ENCODE measurements around the gene PYGB.

The PYGB gene

DNA sequence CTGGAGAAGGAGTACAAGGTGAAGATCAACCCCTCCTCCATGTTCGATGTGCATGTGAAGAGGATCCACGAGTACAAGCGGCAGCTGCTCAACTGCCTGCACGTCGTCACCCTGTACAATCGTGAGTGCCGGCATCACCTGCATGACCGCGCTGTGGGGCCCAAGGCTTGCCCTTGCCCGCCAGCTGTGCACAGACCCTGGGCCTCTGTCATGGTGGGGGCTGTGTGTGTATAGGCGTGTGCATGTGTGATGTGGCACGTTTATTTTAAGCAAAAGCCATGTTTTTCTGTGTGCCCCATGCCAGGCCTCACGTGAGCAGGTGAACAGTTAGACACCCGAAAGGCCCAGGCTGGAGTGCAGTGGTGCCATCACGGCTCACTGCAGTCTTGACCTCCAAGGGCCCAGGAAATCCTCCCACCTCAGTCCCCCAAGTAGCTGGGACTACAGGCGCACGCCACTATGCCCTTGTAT, 36.3 kb downstream of the PYGB start:
- Histone ChIP-seq H3K27ac (no peak overlapping the region), H4K20me1 (peaks cover 82% of the 10 kb centered on the region)
- TF ChIP-seq Cebpa-rat (IDR thresholded peaks at IDR 0.05), result no peak

DNA sequence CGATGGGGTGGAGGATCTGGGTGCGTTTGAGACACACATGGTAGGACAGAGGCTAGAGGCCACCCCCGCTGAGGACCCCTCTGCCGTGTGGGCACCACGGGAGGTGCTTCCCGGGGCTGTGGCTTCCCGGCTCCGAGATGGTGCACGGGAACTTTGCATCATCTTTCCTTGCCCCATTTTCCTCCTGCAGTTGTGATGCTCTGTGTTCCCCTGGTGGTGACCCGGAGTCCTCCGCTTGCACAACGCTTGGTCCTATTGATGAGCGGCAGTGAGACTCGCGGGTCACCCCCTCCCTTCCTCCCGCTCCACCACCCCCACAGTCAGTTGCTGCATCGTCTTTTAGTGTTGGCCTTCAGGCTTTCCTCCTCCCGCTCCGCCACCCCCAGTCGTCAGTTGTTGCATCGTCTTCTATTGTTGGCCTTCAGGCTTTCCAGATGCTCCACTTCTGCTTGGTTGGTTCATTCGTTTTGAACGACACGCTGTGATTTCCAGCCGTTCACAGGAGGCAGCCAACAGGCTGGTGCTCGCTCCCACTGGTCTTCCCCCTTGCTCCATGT, 37.3 kb downstream of the PYGB start:
- peaks cover 72% of the 10 kb centered on the region for H3K36me3 ChIP-seq
- no peak overlapping the region for H3K27ac ChIP-seq
- H3K4me2 ChIP-seq, result no peak overlapping the region
- peaks cover 72% of the 10 kb centered on the region for H4K20me1 ChIP-seq
- H3K9me3 ChIP-seq, result no peaks in the 10 kb centered on the region
- peaks cover 67% of the 10 kb centered on the region for H3K4me1 ChIP-seq
- H3K27me3 ChIP-seq, result no peaks in the 10 kb centered on the region
- H3K9ac ChIP-seq, result no peak overlapping the region
- H3K4me3 ChIP-seq, result no peak overlapping the region
- no peak for TF ChIP-seq Cebpa-rat (IDR thresholded peaks at IDR 0.05)

More for the DNA sequence above, 36.3 kb downstream of the PYGB start:
- Histone ChIP-seq H3K9me3 (no peaks in the 10 kb centered on the region), H3K36me3 (peaks cover 70% of the 10 kb centered on the region), H3K4me3 (no peak overlapping the region), H3K4me2 (peak overlapping the region; percentile 89), H3K27me3 (no peaks in the 10 kb centered on the region), H3K9ac (no peak overlapping the region), H3K4me1 (peaks cover 71% of the 10 kb centered on the region)

DNA sequence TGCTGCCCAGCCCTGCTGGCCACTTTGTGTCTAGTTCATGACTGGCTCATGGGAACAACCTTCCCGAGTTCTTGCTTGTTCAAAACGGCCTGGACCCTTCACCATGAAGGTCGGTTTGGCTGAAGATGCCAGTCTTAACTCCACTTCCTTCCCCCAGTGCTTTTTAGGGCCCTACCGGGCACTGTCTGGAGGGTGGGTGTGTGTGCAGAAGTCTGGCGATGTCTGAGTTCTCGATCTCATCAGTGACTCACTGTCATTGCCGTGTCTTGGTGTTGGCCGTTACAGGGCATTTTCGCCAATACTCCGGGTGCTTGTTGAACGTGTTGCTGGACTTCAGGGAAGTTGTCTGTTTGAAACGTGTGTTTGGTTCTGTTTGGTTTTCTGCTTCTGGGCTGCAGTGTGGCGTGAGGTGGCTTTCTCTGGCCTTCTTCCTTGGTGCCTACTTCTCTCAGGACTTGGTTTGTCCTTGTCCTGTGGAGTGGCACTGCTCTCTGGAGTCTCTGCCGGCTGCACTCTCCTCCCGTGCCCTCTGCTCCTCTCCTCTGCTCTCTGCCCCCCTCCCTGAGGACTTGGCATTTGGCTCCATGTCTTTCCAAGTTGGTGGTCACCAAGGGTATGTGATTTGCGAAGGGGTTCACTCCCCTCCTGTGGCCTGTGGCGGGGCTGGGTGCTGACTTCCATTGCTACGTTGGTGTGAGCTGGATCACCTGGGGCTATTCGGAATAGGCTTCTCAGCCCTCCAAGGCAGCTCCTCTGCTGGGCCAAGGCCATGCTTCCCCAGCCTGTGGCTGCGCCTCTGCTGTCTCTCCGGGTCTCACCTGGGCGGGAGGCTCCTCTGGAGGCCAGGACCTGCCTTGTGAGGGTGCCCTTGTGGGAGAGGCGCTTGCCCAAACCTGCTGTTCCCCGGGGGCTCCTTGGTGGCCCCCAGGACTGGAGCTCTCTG, 38.2 kb downstream of the PYGB start:
- no peak overlapping the region for H3K4me3 ChIP-seq
- peaks cover 59% of the 10 kb centered on the region for H3K4me1 ChIP-seq
- H3K9ac ChIP-seq, result no peak overlapping the region
- peaks cover 62% of the 10 kb centered on the region for H4K20me1 ChIP-seq
- H3K4me2 ChIP-seq, result no peak overlapping the region
- peaks cover 82% of the 10 kb centered on the region for H3K36me3 ChIP-seq
- H3K27me3 ChIP-seq, result no peaks in the 10 kb centered on the region
- H3K9me3 ChIP-seq, result no peaks in the 10 kb centered on the region
- 0 out of 2 replicates have a peak overlapping the region, but pooled peaks have one; percentile 22 for H3K27ac ChIP-seq
- TF ChIP-seq Cebpa-rat (IDR thresholded peaks at IDR 0.05), result no peak

DNA sequence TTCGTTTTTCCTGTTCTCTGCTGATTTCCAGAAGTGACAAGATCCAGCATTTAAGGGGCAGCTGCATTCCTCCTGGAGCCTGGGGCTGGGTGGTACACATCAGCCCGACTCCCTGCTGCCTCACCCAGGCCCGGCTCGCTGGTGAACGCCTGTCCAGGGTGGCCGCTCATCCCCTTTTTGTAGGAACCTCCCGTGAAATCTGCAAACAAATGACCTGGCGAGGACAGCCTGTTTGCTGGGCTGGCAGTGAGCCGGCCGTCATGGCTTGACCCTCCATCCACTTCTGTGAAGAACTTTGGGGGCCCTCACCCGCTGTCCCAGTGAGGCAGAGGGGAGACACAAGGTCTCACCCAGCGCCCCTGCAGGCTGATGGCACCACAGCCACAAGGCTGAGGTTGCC, 39.0 kb downstream of the PYGB start:
- H3K27ac ChIP-seq, result 0 out of 2 replicates have a peak overlapping the region, but pooled peaks have one; percentile 22
- H3K9me3 ChIP-seq, result no peaks in the 10 kb centered on the region
- no peak overlapping the region for H3K4me3 ChIP-seq
- H3K9ac ChIP-seq, result no peak overlapping the region
- TF ChIP-seq Cebpa-rat (IDR thresholded peaks at IDR 0.05), result no peak
- peaks cover 51% of the 10 kb centered on the region for H3K4me1 ChIP-seq
- peaks cover 55% of the 10 kb centered on the region for H4K20me1 ChIP-seq
- H3K27me3 ChIP-seq, result no peaks in the 10 kb centered on the region
- peaks cover 90% of the 10 kb centered on the region for H3K36me3 ChIP-seq
- H3K4me2 ChIP-seq, result no peak overlapping the region

GRCh38 chr20:25287631-25288290, 39.9 kb downstream of the PYGB start:
- peaks cover 46% of the 10 kb centered on the region for H4K20me1 ChIP-seq
- peaks cover 98% of the 10 kb centered on the region for H3K36me3 ChIP-seq
- H3K9ac ChIP-seq, result no peak overlapping the region
- H3K27ac ChIP-seq, result no peak overlapping the region
- no peaks in the 10 kb centered on the region for H3K27me3 ChIP-seq
- peaks cover 43% of the 10 kb centered on the region for H3K4me1 ChIP-seq
- H3K4me3 ChIP-seq, result no peak overlapping the region
- H3K4me2 ChIP-seq, result no peak overlapping the region
- H3K9me3 ChIP-seq, result no peaks in the 10 kb centered on the region
- TF ChIP-seq Cebpa-rat (IDR thresholded peaks at IDR 0.05), result no peak

DNA sequence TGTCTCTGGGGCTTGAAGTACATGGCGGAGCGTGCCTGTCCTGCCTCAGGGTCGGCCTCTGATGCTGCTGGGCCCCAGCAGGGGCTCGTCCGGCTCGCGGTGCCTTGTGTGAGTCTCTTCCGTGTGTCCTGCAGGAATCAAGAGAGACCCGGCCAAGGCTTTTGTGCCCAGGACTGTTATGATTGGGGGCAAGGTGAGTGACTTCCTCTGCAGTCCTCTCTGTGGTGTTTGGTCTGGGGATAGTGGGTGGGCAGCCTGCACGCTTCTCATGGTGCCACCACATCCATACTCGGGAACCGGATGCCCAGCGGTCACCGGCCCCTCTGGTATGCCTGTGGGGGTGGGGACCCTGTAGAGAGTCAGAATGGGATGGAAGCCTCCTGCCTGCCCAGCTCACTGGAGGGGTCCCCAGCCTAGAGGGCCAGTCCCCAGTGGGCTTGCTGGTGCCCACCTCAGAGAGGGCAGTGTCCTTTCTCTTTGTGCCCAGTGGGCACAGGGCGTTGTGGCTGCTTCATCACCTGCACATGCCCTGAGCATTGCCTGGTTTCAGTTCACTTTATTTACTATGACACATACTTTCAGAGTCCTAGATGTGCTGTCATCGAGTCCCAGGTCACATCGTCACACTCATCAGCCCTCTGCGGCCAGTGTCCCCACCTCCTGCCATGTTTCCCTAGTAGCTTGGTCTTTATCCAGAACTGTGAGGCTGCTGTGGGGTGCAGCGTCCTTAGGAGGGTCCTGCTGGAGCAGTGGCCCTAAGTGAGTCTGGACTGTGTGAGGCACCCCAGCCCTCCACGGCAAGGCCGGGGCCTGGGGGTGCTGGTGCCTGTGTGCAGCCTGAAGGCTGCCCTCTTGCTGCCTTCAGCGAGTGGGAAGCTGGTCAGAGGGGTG, 40.7 kb downstream of the PYGB start:
- Histone ChIP-seq H3K9ac (no peak overlapping the region), H3K4me2 (no peak overlapping the region), H3K27ac (0 out of 2 replicates have a peak overlapping the region, but pooled peaks have one; percentile 26), H3K4me1 (peaks cover 35% of the 10 kb centered on the region), H3K4me3 (no peak overlapping the region), H3K9me3 (no peaks in the 10 kb centered on the region), H3K27me3 (no peaks in the 10 kb centered on the region), H3K36me3 (peaks cover 96% of the 10 kb centered on the region), H4K20me1 (peaks cover 38% of the 10 kb centered on the region)
- no peak for TF ChIP-seq Cebpa-rat (IDR thresholded peaks at IDR 0.05)

- Histone ChIP-seq H3K4me2 (no peak overlapping the region), H3K36me3 (peaks cover 88% of the 10 kb centered on the region), H3K9me3 (no peaks in the 10 kb centered on the region), H3K27me3 (no peaks in the 10 kb centered on the region), H3K27ac (no peak overlapping the region), H3K9ac (no peak overlapping the region), H4K20me1 (peaks cover 29% of the 10 kb centered on the region; the same call in 1 of the 2 replicates), H3K4me3 (no peak overlapping the region), H3K4me1 (peaks cover 30% of the 10 kb centered on the region)
- no peak for TF ChIP-seq Cebpa-rat (IDR thresholded peaks at IDR 0.05)
These were observed 42.2 kb downstream of the PYGB start for GRCh38 chr20:25289886-25290597.

- Histone ChIP-seq H3K27me3 (no peaks in the 10 kb centered on the region), H4K20me1 (peaks cover 29% of the 10 kb centered on the region; the same call in 1 of the 2 replicates), H3K4me2 (no peak overlapping the region), H3K36me3 (peaks cover 88% of the 10 kb centered on the region), H3K9me3 (no peaks in the 10 kb centered on the region), H3K4me1 (peaks cover 22% of the 10 kb centered on the region), H3K4me3 (no peak overlapping the region), H3K9ac (no peak overlapping the region), H3K27ac (no peak overlapping the region)
- no peak for TF ChIP-seq Cebpa-rat (IDR thresholded peaks at IDR 0.05)
These were observed 43.0 kb downstream of the PYGB start for GRCh38 chr20:25290646-25291431.

All from BLaER1 (cell line).